ENCODE measurements around the gene ROPN1L. TPM values are rescaled to one million over a fixed set of nuclear protein-coding genes. Genes with fewer than 3 reads are reported as not detected.

The ROPN1L gene
- total and polyA plus RNA-seq, 2 donors from 2014 or later, result 1.4 to 1.7 TPM

- Histone ChIP-seq H3K9ac (ENCODE audit: low read length in 3 of 3) (no peak overlapping the region), H3K27ac (ENCODE audit: low read depth in 2 of 2, low read length in 2 of 2) (no peak overlapping the region), H3K4me1 (ENCODE audit: control insufficient read depth in 2 of 3, insufficient read depth in 2 of 3, low read depth in 1 of 3, low read length in 3 of 3) (peaks cover 0 to 5% (median 0%) of the 10 kb centered on the region in 3 donors), H3K9me3 (ENCODE audit: control insufficient read depth in 2 of 3, insufficient read depth in 1 of 3, low read length in 3 of 3) (no peaks in the 10 kb centered on the region), H3K4me3 (ENCODE audit: low read length in 3 of 3) (no peak overlapping the region), H3K36me3 (ENCODE audit: control insufficient read depth in 2 of 3, insufficient read depth in 3 of 3, low read length in 3 of 3) (no peaks in the 10 kb centered on the region), H3K27me3 (ENCODE audit: control insufficient read depth, insufficient read depth, low read length) (no peaks in the 10 kb centered on the region)
- intact Hi-C loops (cut with DNase I), result no loop called here
- no peak for TF ChIP-seq CTCF (IDR thresholded peaks at IDR 0.05; ENCODE audit: borderline replicate concordance, extremely low read depth, insufficient read depth)
- FAIRE-seq (no peak), DNase-seq (no peak)
These were observed 45.0 kb downstream of the ROPN1L start for GRCh38 chr5:10486511-10487344.

GRCh38 chr5:10488144-10488543 lies 46.5 kb downstream of the ROPN1L start:
- TF ChIP-seq CTCF (IDR thresholded peaks at IDR 0.05; ENCODE audit: borderline replicate concordance, extremely low read depth, insufficient read depth), result no peak
- no peak for DNase-seq
- no peak overlapping the region for H3K27ac ChIP-seq (ENCODE audit: low read depth in 2 of 2, low read length in 2 of 2)
- H3K4me3 ChIP-seq (ENCODE audit: low read length in 3 of 3), result no peak overlapping the region
- H3K9me3 ChIP-seq (ENCODE audit: control insufficient read depth in 2 of 3, insufficient read depth in 1 of 3, low read length in 3 of 3), result no peaks in the 10 kb centered on the region
- no peak for FAIRE-seq
- intact Hi-C loops (cut with DNase I), result no loop called here
- H3K27me3 ChIP-seq (ENCODE audit: control insufficient read depth, insufficient read depth, low read length), result no peaks in the 10 kb centered on the region
- no peak overlapping the region for H3K9ac ChIP-seq (ENCODE audit: low read length in 3 of 3)
- H3K4me1 ChIP-seq (ENCODE audit: control insufficient read depth in 2 of 3, insufficient read depth in 2 of 3, low read depth in 1 of 3, low read length in 3 of 3), result peaks cover 0 to 5% (median 0%) of the 10 kb centered on the region in 3 donors
- H3K36me3 ChIP-seq (ENCODE audit: control insufficient read depth in 2 of 3, insufficient read depth in 3 of 3, low read length in 3 of 3), result no peaks in the 10 kb centered on the region

- Histone ChIP-seq H3K4me3 (ENCODE audit: low read length in 3 of 3) (no peak overlapping the region), H3K27ac (ENCODE audit: low read depth in 2 of 2, low read length in 2 of 2) (no peak overlapping the region), H3K4me1 (ENCODE audit: control insufficient read depth in 2 of 3, insufficient read depth in 2 of 3, low read depth in 1 of 3, low read length in 3 of 3) (peaks cover 0 to 3% (median 0%) of the 10 kb centered on the region in 3 donors), H3K9ac (ENCODE audit: low read length in 3 of 3) (no peak overlapping the region), H3K9me3 (ENCODE audit: control insufficient read depth in 2 of 3, insufficient read depth in 1 of 3, low read length in 3 of 3) (peaks cover 0 to 6% (median 0%) of the 10 kb centered on the region in 3 donors), H3K27me3 (ENCODE audit: control insufficient read depth, insufficient read depth, low read length) (no peaks in the 10 kb centered on the region), H3K36me3 (ENCODE audit: control insufficient read depth in 2 of 3, insufficient read depth in 3 of 3, low read length in 3 of 3) (no peaks in the 10 kb centered on the region)
- intact Hi-C loops (cut with DNase I), result no loop called here
- no peak for DNase-seq
- TF ChIP-seq CTCF (IDR thresholded peaks at IDR 0.05; ENCODE audit: borderline replicate concordance, extremely low read depth, insufficient read depth), result no peak
- no peak for FAIRE-seq
These were observed 48.2 kb downstream of the ROPN1L start for GRCh38 chr5:10489810-10490426.
